ENCODE results near the gene C22orf39. TPM values are rescaled to one million over a fixed set of nuclear protein-coding genes. Genes with fewer than 3 reads are reported as not detected.

Gene C22orf39
- polyA plus RNA-seq (2012; ENCODE audit: missing spikeins), result 29.1 TPM

DNA sequence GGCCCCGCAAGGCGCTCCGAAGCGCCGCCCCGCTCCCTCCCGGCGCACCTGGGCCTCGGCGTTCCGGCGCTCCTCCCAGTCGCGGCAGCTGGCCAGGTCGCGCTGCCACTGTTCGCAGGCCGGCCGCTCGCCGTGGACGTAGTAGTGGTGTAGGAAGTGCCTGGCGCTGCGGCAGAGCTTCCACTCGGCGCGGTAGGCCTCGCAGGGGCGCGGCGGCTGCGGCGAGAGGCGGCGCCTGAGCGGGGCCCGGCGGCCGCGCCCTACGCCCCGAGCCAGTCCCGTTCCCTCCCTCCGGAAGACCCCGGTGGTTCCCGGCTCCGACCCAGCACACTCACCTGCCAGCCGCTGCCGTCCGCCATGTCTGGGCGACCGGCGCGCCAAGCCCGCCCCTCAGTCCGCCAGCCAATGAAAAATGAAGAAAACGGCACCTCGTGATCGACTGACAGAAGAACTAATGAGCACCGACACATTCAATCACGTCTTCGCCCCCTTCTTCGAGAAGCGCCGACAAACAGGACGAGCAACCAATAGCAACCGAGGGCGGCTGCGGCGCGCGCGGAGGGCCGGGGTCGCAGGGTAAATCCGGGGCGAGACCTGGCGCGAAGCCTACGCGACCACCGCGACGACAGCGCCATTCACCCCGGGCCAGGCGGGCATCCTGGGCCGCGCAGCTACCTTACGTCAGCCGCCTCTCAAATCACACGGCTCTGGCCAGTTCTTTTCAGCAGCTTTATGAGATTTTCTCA, at the start of gene C22orf39:
C22orf39 (minus strand) TSS at position 382 of the 746 bp plus-strand sequence; CDS start at position 359, 23 bp downstream.
- peak; percentile 91 for DNase-seq (ENCODE audit: insufficient read length)
- peak; percentile 94 for FAIRE-seq
- TF ChIP-seq TAF1 (IDR thresholded peaks at IDR 0.05; ENCODE audit: borderline replicate concordance, low read depth, low read length) (peak; percentile 83), POLR2A (IDR thresholded peaks at IDR 0.05; ENCODE audit: low read depth, low read length) (peak; percentile 78; the same call in 1 of the 2 replicates), POLR2AphosphoS5 (IDR thresholded peaks at IDR 0.05; ENCODE audit: low read depth, low read length) (no peak)

GRCh38 chr22:19497245-19497644, 49.7 kb upstream of the C22orf39 start:
- TF ChIP-seq TAF1 (IDR thresholded peaks at IDR 0.05; ENCODE audit: borderline replicate concordance, low read depth, low read length) (no peak), POLR2A (IDR thresholded peaks at IDR 0.05; ENCODE audit: low read depth, low read length) (no peak), POLR2AphosphoS5 (IDR thresholded peaks at IDR 0.05; ENCODE audit: low read depth, low read length) (no peak)
- FAIRE-seq (no peak), DNase-seq (ENCODE audit: insufficient read length) (no peak)

DNA sequence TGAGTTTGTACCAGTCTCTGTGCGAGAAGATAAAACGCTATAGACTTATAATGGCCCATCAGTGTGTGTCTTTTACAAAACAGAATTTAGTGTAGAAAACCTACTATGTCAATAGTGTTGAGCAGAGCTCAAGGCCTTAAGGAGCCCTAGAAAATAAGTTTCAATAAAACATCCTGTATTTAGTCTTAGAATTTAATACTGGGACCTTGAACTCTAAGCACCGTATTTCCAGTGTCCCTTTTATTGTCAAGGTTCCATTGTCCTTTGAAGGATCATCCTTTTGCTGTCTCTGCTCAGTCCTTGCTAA, 48.8 kb upstream of the C22orf39 start:
- no peak for DNase-seq (ENCODE audit: insufficient read length)
- TF ChIP-seq TAF1 (IDR thresholded peaks at IDR 0.05; ENCODE audit: borderline replicate concordance, low read depth, low read length) (no peak), POLR2A (IDR thresholded peaks at IDR 0.05; ENCODE audit: low read depth, low read length) (no peak), POLR2AphosphoS5 (IDR thresholded peaks at IDR 0.05; ENCODE audit: low read depth, low read length) (no peak)
- FAIRE-seq, result no peak

DNA sequence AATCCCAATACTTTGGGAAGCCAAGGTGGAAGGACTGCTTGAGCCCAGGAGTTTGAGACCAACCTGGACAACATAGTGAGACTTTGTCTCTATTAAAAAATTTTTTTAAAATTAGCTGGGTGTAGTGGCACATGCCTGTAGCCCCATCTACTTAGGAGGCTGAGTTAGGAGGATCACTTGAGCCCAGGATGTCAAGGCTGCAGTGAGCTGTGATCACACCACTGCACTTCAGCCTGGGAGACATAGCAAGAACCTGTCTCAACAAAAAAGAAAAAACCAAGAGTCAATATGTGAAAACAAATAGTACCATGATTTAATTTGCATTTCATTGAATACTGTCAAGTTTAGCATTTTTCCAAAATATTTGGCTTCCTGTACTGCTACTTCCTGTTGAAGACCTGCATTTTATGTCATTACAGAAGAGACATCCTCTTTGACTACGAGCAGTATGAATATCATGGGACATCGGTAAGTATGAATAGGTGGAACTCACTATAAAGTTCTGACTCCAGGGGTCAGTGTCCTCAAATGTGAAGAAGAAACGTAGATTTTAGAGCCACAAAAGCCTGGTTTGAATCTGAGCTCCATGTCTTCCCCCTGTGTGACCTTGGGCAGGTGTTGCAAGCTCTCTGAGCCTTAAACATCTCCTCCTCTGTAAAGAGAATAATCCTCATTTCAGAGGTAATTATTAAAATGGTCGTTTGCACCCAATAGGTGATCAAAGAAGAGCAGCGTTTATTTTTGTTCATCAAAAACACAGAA, 48.2 kb upstream of the C22orf39 start:
- no peak for FAIRE-seq
- TF ChIP-seq POLR2AphosphoS5 (IDR thresholded peaks at IDR 0.05; ENCODE audit: low read depth, low read length) (no peak), TAF1 (IDR thresholded peaks at IDR 0.05; ENCODE audit: borderline replicate concordance, low read depth, low read length) (no peak), POLR2A (IDR thresholded peaks at IDR 0.05; ENCODE audit: low read depth, low read length) (no peak)
- no peak for DNase-seq (ENCODE audit: insufficient read length)

DNA sequence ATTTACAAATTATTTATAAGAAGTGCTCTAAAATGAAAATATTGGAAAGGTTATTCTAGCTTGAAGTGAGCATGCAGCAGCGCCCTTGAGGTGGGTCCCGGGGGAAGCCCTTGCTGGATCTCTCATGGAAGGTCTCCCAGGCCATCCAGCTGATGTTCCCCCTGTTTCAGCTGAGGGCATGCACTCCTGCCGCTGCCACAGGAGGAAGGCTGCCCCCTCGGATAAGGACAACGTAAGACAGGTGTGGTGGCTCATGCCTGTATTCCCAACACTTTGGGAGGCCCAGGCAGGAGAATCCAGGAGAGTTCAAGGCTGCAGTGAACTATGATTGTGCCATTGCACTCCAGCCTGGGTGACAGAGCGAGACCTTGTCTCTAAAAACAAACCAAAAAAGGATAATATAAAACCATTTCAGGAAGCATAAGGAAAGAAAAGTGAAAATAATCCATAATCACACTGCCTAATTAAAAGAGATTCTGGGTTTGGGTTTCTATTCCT, 47.2 kb upstream of the C22orf39 start:
- DNase-seq (ENCODE audit: insufficient read length), result no peak
- TF ChIP-seq TAF1 (IDR thresholded peaks at IDR 0.05; ENCODE audit: borderline replicate concordance, low read depth, low read length), result no peak
- no peak for TF ChIP-seq POLR2AphosphoS5 (IDR thresholded peaks at IDR 0.05; ENCODE audit: low read depth, low read length)
- TF ChIP-seq POLR2A (IDR thresholded peaks at IDR 0.05; ENCODE audit: low read depth, low read length), result no peak
- no peak for FAIRE-seq

GRCh38 chr22:19494001-19494560, 46.6 kb upstream of the C22orf39 start:
- FAIRE-seq (no peak), DNase-seq (ENCODE audit: insufficient read length) (no peak)
- TF ChIP-seq TAF1 (IDR thresholded peaks at IDR 0.05; ENCODE audit: borderline replicate concordance, low read depth, low read length) (no peak), POLR2AphosphoS5 (IDR thresholded peaks at IDR 0.05; ENCODE audit: low read depth, low read length) (no peak), POLR2A (IDR thresholded peaks at IDR 0.05; ENCODE audit: low read depth, low read length) (no peak)

GRCh38 chr22:19492504-19493174, 45.1 kb upstream of the C22orf39 start:
- FAIRE-seq, result no peak
- TF ChIP-seq POLR2A (IDR thresholded peaks at IDR 0.05; ENCODE audit: low read depth, low read length), result no peak
- no peak for TF ChIP-seq TAF1 (IDR thresholded peaks at IDR 0.05; ENCODE audit: borderline replicate concordance, low read depth, low read length)
- no peak for TF ChIP-seq POLR2AphosphoS5 (IDR thresholded peaks at IDR 0.05; ENCODE audit: low read depth, low read length)
- no peak for DNase-seq (ENCODE audit: insufficient read length)

- FAIRE-seq (no peak), DNase-seq (ENCODE audit: insufficient read length) (no peak)
- TF ChIP-seq POLR2AphosphoS5 (IDR thresholded peaks at IDR 0.05; ENCODE audit: low read depth, low read length) (no peak), TAF1 (IDR thresholded peaks at IDR 0.05; ENCODE audit: borderline replicate concordance, low read depth, low read length) (no peak), POLR2A (IDR thresholded peaks at IDR 0.05; ENCODE audit: low read depth, low read length) (no peak)
These were observed 43.2 kb upstream of the C22orf39 start for GRCh38 chr22:19490628-19491230.

- FAIRE-seq (no peak), DNase-seq (ENCODE audit: insufficient read length) (no peak)
- TF ChIP-seq POLR2A (IDR thresholded peaks at IDR 0.05; ENCODE audit: low read depth, low read length), result no peak
- no peak for TF ChIP-seq POLR2AphosphoS5 (IDR thresholded peaks at IDR 0.05; ENCODE audit: low read depth, low read length)
- no peak for TF ChIP-seq TAF1 (IDR thresholded peaks at IDR 0.05; ENCODE audit: borderline replicate concordance, low read depth, low read length)
These were observed 41.7 kb upstream of the C22orf39 start for GRCh38 chr22:19488884-19489843.

DNA sequence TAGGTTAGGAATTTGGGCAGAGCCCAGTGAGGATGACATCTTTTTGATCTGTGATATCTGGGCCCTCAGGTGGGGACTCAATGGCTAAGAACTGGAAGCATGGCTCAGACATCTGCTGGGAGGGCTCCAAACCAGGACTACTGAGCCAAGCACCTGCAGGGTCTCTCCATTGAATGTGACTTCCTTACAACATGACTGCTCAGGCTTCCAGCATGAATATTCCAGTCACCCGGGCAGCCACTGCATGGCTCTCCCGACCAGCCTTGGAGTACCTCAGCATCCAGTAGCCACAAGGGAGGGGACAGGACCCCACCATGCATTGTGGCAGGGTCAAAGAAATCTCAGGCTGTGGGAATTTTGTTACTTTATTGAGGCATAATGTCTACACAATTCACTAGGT, 40.8 kb upstream of the C22orf39 start:
- TF ChIP-seq TAF1 (IDR thresholded peaks at IDR 0.05; ENCODE audit: borderline replicate concordance, low read depth, low read length), result no peak
- no peak for TF ChIP-seq POLR2AphosphoS5 (IDR thresholded peaks at IDR 0.05; ENCODE audit: low read depth, low read length)
- TF ChIP-seq POLR2A (IDR thresholded peaks at IDR 0.05; ENCODE audit: low read depth, low read length), result no peak
- no peak for FAIRE-seq

More for the DNA sequence above, 40.8 kb upstream of the C22orf39 start:
- DNase-seq (ENCODE audit: insufficient read length), result no peak

All from GM12892 (cell line).